COR-L47 (cell line): ENCODE measurements around the gene AIFM2.
"Not testable (repeated sequence)": the region's sequence is repeated elsewhere in the genome, so short reads cannot be mapped to it uniquely, and the experiment has no call there.

Experiments
- DNase-seq: peaks from one replicate; lab custom pipeline; 2025; lab: John Stamatoyannopoulos, UW

AIFM2 gene

DNA sequence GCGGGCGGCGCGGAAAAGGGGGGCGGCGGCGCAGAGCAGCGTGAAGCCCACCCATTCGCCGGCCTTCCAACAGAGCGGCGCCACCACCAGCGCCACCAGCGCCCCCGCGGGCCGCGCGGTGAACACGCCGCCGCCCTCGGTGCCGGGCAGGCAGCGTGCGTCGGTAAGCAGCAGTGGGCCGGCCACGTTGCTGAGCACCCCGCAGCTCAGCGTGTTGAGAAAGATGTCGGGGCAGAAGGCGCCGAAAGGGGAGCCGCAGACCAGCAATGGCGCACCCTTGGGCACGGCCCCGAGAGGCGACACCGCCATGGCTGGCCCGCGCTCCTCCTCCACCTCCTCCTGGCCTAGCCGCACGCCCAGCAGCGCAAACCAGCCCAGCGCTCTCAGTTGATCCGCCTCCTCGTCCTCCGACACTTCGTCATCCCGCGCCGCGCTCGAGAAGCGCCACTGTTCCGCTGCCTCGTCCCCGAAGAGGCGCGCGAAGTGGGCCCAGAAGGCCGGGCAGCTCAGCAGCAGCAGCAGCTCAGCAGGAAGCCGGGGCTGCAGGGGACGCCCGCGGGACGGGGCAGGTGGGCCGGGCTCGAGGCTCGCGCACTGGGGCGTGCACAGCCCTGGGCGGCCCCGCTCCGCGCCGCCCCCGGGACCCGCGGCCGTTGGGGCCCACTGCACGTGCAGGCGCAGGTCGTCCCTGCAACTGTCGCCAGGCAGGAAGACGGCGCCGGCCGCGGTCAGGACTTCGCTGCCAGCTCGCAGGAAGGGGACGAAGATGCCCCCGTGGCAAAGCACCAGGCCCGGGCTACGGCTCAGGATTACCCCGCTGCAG lies 13.3 kb upstream of the AIFM2 start:
- DNase-seq, result peak; percentile 25

DNA sequence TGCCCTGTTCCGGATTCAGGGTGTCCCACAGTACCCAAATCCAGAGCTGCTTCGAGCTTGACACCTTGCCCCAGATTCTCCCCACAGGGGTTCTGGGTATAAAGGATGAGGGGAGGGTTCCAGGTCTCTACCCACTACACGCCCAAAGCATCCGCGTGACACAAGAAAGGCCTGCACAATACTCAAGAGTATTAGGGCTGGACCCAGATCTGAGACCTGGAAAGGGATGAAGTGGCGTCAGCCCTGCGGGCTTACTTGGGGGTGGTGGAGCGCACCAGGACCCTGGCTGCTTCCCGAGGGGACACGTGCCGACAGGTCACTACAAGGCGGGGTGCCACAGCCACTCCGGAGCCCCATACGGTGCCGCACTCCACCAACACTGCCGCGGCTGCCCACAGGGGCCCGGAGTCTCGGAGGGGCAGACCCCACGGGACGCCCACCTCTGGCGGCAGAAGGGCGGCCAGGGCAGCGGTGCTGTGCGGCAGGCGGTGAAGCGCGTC lies 12.6 kb upstream of the AIFM2 start:
- DNase-seq, result no peak

DNA sequence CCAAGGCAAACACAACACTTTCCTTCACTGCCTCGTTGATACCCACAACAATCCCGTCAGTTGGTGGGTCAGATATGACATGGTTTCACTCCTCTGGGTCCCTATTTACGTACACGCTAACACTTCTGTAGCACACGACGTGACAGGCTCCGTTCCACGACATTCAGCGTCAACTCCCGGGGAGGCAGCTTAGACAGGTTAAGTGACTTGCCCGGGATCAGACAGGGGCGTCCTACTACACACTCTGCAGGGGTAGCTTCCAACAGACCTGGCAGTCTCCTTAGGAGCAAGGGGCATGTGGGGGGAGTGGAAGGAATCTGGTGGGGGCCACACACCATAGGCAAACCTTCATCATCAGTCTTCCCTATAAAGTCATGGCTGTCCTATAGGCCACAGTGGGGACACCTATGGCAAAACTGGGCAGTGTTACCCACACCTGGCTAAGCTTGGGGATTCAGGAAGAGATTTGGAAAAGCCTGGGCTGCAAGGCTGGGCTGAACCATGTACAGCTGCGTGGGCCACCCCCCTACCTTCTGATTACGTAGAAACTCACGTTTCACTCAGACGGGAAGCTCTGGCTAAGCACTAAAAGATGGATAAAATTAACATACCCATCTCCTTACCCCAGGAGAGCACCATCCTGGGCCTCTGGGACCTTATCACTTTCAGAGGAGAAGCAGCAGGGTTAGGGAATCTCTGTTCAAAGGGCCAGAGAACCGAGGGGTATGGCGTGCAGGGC lies 11.9 kb upstream of the AIFM2 start:
- DNase-seq, result no peak

DNA sequence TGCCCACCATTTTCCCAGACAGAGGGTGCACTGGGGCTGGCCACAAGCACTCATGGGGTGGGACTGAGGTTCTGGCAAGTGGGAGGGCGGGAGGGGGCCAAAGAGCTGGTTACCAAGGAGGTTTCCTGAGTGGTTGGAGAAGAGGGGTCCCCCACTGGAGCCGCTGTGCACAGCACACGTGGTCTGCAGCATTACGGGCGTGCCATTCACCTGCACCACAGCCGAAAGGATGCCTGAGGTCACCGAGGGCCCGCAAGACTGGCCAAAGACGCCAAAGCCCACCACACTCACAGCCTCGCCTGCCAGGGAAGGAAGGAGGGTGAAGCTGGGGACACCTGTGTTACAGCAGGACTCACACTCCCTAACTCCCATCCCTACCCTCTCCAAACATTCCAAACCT lies 9.9 kb upstream of the AIFM2 start:
- no peak for DNase-seq

DNA sequence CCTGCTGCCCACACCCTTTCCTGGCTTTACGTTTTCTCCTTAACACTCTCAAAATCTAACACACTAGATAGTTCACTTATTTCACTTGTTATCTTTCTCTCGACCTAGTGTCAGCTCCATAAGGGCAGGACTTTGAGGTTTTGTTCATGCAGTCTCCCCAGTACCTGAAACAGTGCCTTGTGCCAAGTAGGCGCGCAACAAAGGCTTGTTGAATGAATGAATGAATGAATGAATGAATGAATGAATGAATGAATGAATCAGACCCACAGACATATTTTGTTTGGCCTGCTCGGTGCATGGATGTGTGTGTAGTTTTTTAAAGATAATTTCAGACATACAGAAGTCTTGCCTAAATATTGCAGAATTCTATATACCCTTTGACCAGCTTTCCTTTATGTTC lies 7.7 kb upstream of the AIFM2 start:
- no peak for DNase-seq

DNA sequence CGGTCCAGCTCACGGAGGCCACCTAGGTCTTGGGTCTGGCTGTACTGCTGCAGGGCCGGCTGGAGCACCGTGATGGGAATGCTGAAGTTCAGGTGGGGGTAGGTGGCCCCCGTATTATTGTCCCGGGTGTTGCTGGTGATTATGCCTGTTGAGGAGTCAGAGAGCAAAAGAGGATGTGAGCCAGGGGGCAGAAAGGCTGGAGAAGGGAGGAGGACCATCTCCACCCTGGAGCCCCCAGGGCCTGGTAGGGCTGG lies 7.3 kb upstream of the AIFM2 start:
- DNase-seq, result no peak

DNA sequence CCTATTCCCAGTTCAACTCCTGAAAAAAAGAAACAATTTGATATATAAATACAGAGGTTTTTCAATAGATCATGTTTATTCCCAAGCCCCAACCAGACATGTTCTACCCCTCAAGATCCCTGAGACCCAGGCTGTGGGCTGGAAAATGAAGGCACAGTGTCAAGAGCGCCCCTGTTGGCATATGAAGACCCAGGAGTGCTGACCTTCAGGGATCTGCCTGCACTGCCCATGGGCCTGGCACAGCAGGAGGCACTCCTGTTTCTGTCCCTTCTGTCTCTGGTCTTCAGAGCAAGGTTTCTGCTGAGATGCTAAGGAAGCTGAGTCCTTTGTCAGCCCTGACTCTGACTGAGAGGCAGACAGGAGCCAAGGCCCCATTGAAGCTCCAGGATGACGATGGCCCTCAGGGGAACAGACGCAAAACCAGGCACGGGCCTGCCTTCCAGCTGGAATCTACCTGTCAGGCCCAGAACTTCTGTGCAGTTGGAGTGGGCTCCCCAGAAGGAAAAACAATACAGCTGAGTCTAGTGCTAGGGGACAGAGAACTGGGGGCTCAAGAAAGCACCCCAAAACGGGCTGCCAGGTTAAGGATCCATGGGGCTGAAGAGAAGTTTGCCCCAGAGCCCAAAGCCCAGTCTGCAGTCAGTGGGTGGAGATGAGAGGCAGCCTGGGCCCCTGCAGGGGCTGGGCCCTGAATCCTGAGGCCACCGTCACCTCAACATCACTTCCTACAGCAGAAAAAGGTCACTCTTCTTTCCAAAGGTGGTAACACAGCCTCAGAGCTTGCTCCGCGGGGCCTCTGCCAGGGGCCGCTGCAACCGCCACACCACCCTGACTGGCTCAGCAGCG lies 6.7 kb upstream of the AIFM2 start:
- no peak for DNase-seq

DNA sequence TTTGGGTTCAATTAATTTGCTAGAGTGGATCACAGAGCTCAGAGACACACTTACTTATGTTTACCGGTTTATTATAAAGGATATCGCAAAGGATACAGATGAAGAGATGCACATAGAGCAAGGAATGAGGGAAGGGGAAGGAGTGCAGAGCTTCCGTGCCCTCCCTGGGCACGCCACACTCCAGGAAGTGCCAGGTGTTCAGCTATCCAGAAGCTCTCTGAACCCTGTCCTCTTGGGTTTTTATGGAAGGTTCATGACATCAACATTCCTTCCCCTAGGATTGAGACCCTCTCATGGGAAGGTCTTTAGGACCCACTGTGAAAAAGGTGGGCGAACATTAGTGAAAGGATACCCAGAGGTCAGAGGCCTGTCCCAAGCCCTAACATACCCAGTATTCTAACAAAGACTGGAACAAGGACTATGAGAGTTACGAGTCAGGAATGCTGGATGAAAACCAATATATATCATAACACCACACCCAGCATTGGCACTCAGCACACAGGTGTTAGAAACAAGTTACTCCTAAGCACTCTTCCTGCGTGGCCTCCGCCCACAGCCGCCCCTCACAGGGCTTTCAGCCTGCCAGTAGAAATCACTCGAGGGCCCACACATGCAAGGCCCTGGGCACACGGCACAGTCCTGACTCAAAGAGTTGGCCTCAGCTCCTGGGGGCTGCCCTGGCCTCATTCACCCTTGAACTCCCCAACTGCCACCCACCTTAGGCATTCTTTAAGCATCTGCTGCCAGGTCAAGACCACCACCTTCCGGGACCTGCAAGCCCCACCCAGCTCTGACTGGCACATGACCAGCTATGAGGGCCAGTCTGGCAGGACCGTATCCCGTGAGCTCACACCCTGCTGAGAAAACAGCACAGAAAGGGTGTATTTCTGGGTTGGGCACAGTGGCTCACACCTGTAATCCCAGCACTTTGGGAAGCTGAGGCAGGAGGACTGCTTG lies 5.6 kb upstream of the AIFM2 start:
- no peak for DNase-seq

DNA sequence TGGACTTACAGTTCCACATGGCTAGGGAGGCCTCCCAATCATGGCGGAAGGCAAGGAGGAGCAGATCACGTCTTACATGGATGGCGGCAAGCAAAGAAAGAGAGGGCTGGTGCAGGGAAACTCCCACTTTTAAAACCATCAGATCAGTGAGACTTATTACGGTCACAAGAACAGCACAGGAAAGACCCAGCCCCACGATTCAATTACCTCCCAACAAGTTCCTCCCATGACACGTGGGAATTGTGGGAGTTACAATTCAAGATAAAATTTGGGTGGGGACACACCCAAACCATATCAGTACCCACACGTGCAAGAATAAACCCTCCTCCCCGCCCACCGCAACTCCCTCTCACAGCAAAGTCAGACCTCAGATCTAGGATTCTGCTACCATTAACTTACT lies 4.5 kb upstream of the AIFM2 start:
- DNase-seq, result no peak

DNA sequence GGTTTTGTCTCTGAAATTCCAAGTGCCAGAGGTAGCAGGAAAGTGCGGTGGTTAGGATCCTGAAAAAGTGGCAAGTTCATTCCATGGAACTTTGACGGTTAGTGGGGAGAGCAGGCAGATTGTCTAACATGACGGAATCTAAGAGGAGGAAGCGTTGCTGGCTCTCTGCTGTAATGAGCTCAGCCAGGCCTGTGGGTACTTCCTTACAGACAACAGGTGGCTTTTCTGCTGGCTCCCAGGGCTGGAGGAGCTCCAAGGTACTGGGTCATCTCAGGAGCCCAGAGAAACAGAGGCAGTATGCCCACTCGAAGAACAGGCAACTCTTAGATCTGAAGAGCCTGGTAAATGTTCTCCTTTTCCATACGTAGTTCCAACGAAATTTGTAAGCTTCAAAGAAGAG lies 3.1 kb upstream of the AIFM2 start:
- no peak for DNase-seq

DNA sequence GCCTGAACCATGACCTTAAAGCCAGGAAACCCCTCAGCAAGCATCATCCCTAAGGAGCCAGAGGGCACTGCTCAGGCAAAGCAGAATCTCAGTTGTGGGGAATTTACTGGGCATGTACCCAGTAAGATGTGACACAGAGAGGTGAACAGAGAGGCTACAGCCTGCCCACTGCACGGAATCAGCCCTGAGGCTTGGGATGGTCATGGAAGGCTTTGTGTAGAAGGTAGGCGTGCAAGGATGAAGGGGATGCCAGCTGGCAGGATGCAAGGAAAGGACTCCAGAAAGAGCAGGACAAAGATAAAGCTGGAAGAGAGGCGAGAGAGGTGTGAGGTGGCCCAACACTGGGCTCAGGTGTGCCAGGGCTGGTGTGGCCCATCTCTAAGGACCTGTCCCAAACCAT lies 2.4 kb upstream of the AIFM2 start:
- DNase-seq, result no peak

DNA sequence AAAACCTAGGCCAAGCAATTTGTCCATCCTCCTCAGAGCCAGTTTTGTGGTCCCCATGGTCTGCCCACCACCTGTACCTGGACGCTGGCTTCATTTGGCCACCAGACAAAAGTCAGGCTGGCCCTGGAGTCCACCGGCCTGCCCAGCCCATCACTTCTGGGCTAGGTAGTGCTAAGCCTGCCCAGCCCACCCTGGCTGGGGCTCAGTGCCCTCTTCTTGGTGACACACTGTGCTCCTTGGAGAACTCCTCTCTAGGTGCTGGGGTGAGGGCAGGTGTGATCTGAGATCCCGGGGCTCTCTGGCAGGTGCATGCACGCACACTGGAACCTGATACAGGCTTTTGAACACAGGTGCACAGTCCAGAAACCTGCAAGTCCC lies 1.1 kb downstream of the AIFM2 start:
- no peak for DNase-seq

DNA sequence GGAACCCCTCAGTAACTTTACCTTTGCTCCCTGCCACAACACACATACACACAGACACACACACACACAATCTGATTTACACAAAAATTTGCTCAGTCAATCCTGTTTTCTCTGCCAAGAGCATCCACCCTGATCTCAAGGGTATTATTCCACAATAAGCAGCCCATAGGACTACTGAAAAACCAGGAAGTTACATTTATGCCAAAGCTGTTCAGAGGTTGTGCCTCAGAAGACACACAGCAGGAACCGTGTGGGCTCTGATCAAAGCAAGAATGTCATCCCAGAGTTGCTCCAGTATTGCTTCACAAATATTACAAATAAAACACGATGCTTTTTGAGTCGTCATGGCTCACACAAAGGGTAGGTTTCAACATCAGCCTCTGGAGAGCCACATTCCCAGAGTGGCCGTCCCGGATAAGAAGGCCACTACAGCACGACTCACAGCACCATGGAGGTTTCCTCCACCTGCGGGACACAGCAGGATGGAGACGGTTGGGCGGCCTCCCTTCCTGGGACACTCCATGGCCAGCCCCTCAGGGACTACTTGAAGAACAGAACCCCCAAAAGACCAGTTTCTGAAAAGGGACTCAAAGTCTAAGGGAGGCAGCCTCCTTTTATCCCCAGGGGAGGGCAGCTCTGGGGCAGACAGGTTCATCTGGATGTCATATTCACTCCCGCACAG lies 1.6 kb downstream of the AIFM2 start:
- DNase-seq, result no peak

DNA sequence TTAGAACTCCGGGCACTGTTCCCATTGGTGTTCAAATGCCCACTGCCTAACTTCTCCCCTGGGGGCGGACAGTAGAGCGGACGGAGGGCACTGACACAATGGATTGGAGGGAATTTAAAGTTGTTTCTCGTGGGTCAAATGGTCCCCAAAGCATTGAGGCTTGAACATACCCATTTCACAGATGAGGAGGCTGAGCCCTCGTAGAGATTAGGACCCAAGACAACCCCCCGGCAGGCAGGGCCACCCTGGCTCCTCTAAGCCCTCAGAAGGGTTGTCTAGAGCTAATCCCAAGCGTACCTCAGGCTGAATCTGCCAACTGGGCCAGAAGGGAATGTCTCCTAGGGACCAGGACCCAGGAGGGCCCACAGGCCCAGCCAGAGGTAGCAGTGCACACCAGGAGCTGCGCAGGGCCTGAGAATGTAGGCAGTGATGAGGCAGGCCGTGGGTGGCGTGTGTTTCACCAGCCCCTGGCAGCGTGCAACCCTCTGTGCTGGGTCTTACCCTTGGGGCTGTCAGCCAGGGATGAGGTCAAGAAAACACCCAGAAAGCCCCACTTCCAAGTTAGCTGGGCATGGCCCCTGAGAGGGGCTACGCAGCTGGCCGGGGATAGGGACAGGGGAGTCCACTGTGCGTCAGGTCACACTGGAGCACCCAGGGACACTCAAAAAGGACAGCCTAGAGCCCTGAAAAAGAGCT lies 5.8 kb downstream of the AIFM2 start:
- no peak for DNase-seq

DNA sequence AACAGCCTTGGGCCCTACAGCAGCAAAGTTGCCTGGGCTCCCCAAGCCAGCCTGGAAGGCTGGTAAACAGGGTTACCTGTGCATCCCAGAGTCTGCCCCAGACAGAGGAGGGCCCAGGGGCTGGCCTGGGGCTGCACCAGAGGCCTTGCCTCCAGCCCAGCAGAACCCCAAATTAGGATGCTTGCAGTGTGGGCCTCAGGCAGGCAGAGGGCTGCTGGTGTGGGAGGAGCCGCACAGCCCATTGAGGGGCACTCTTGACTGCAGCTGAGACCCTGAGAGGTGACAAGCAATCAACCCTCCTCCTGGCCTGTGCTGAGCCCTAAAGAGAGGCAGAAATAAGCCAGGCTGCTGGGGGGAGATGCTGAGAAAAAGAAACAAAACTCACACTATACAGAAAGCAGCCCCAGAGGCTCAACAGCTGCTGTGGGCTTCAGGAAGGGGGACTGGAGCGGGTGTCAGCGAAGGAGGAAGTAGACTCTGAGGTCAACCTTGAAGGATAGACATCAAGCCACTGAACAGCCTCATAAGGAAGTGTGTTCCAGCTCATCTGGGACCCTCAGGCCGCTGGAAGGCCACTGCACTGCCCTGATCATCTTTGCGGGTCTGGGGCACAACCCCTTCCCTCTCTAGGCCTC lies 6.6 kb downstream of the AIFM2 start:
- no peak for DNase-seq

DNA sequence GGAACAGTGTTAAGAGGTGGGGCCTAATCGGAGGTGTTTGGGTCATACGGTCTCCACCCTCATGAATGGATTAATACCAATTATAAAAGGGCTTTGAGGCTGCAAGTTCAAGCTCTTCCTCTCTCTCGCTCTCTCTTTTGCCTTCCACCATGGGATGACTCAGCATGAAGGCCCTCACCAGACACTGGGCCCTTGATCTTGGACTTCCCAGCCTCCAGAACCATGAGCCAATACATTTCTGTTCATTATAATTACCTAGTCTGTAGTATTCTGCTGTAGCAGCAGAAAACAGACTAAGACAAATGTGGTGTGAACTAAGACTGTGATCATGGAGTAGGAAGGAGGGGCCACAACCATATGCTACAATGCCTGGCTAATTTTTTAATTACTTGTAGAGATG lies 7.7 kb downstream of the AIFM2 start:
- no peak for DNase-seq

DNA sequence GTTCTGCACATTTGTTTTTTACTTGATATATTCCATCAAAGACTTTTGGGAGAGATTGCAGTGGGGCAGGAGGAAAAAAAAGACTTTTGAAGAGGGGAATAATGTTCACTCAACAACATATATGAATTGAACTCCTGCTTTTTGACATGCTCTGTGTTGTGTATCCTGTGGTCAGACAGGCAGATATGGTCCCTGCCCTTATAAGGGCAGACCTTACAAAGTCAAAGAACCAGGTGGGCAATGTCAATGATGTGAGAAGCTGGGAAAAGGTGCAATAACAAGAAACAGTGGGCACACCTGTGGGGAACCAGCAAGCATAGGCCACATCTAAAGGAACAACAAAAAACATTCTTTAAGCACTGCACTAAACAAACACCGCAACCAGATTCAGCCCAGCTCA lies 8.2 kb downstream of the AIFM2 start:
- DNase-seq, result no peak

DNA sequence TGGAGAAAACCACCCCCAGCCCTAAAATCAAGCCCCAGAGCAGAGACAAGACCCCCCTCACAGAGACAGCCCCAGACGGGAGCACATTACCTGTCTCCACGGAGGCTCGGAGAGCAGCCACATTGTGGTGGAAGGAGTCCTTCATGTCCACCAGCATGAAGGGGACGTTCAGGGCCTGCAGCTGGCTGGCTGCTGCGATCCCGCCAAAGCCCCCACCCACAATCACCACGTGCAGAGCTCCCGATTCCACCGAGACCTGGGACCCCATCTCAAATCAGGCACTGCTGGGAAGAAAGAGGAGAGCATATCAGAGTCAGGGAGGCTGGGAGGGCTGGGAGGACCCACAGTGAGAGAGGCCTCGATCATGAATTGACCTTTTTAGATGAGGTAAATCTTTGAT lies 8.8 kb downstream of the AIFM2 start:
- DNase-seq, result no peak

DNA sequence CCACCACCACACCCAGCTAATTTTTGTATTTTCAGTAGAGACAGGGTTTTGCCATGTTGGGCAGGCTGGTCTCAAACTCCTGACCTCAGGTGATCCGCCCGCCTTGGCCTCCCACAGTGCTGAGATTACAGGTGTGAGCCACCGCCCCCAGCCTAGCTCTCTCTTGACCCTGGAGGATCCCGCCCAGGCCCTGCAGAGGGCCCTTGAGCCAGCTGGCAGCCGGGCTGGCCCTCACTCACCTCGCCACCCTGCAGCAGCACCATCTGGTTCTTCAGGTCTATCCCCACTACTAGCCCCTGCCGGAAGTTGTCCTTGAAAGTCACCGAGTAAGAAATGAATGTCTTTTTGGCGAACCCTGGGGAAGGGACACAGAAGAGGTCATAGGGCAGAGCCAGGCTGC lies 9.5 kb downstream of the AIFM2 start:
- not testable (repeated sequence) for DNase-seq

DNA sequence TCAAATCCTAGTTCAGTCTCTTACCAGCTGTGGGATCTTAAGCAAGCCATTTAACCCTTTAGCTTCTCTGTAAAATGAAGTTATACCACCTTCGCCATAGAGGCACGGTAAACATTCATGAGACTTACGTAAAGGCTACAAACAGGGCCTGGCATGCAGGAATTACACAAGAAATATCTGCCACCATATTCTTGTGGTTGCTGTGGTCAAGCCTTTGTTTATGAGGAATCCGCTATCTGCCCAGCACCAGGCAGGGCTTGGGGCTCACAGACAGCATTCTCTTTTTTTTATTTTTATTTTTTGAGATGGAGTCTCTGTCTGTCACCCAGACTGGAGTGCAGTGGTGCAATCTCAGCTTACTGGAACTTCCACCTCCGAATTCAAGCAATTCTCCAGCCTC lies 9.9 kb downstream of the AIFM2 start:
- no peak for DNase-seq
